Activated T-cell treated with anti-CD3 and anti-CD28 coated beads, Interleukin-2, amount 50 U/mL, for 72 hours (primary cell): ENCODE measurements around the gene ZFYVE21. TPM values are rescaled to one million over a fixed set of nuclear protein-coding genes. Genes with fewer than 3 reads are reported as not detected.
"Not testable (repeated sequence)": the region's sequence is repeated elsewhere in the genome, so short reads cannot be mapped to it uniquely, and the experiment has no call there.

Source experiments
- ATAC-seq, 2 donors: fragments of 150-1000 bp; cut with Tn5 transposase; replicated peaks in 1 of 2; 2 replicates each; pipeline ENCODE4 v1.10.0; 2021; ENCODE audit warnings: moderate library complexity in 2 of 2, mild to moderate bottlenecking in 1 of 2
- DNase-seq, 2 donors: peaks; one replicate each; pipeline ENCODE4 v3.0.0; 2021 to 2022; ENCODE audit warnings: mixed read lengths in 1 of 2
- H3K27ac Mint-ChIP-seq: one replicate; pipeline ENCODE4 v1.8.0; 2022; ENCODE audit warnings: mild to moderate bottlenecking, moderate library complexity, mixed read lengths
- H3K27me3 Mint-ChIP-seq: one replicate; pipeline ENCODE4 v1.8.0; 2022; ENCODE audit warnings: low read depth, mixed read lengths
- H3K36me3 Mint-ChIP-seq, 2 donors: one replicate each; pipeline ENCODE4 v1.8.0; 2022; ENCODE audit warnings: mixed read lengths in 2 of 2, mild to moderate bottlenecking in 1 of 2; ENCODE audit not compliant: insufficient read depth in 2 of 2
- H3K4me1 Mint-ChIP-seq: one replicate; pipeline ENCODE4 v1.8.0; 2022; ENCODE audit warnings: low read depth, mixed read lengths
- H3K4me3 Mint-ChIP-seq, 2 donors: one replicate each; pipeline ENCODE4 v1.8.0; 2022; ENCODE audit warnings: mild to moderate bottlenecking in 2 of 2, mixed read lengths in 2 of 2, moderate library complexity in 2 of 2
- H3K9me3 Mint-ChIP-seq, 2 donors: one replicate each; pipeline ENCODE4 v1.8.0; 2022; ENCODE audit warnings: mixed read lengths in 2 of 2
- total RNA-seq, 2 donors: library from RNA; stranded (reverse); gene quantifications; one replicate each; pipeline ENCODE4 v1.2.3, GENCODE V29; 2022

The ZFYVE21 gene
- total RNA-seq, 2 donors from 2014 or later = 11.6 to 15.7 TPM

DNA sequence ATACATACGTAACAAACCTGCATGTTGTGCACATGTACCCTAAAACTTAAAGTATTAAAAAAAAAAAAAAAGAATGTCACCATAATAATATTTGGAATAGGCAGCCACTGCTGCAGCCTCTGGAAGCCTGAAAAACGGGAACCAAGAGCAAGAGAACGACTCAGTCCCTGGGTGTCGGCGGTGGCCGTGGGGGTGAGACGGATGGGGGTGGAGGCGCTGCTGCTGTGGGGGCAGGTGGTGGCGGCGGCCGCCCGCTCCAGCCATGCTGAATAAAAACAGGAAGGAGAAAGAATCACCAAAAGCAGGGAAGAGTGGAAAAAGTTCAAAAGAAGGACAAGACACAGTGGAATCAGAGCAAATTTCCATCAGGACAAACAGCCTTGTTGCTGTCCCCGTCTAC is 46.9 kb downstream of the ZFYVE21 start:
- ATAC-seq (no peak), DNase-seq (no peak)
- Mint-ChIP-seq H3K27me3 (no peaks in the 10 kb centered on the region), H3K9me3 (no peaks in the 10 kb centered on the region), H3K4me1 (no peaks in the 10 kb centered on the region), H3K27ac (no peak overlapping the region), H3K4me3 (no peak overlapping the region), H3K36me3 (no peaks in the 10 kb centered on the region)

DNA sequence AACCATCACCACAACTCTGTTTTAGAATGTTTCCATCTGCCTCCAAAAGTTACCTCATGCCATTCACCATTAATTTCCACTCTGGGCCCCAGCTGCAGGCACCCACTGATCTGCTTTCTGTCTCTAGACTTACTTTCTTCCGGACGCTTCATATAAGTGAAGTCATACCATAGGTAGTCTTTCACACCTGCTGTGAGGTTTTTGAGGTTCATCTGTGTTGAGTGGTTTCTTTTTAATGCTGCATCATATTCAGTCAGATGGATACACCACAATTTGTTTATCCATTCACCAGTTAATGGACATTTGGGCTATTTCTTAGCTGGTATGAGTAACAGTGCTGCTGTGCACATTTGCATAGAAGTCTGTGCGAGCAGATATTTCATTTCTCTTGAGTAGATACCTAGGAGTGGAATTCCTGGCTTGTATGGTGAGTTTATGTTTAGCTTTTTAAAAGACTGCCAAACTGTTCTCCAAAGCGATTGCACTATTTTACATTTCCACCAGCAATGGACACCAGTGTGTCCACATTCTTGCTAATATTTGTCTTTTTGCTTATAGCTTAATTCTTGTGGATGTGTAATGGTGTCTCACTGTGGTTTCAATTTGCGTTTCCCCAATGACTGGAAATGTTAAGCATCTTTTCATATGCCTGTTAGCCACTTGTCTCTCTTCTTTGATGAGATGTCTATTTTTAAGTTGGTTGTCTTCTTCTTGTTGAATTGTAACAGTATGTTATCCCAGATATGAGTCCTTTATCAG is 48.3 kb downstream of the ZFYVE21 start:
- H3K36me3 Mint-ChIP-seq = no peaks in the 10 kb centered on the region
- DNase-seq (no peak), ATAC-seq (peak; percentile 37 to 51)
- H3K27me3 Mint-ChIP-seq = no peaks in the 10 kb centered on the region
- H3K4me3 Mint-ChIP-seq = no peak overlapping the region
- H3K4me1 Mint-ChIP-seq = no peaks in the 10 kb centered on the region
- no peak overlapping the region for H3K27ac Mint-ChIP-seq
- no peaks in the 10 kb centered on the region for H3K9me3 Mint-ChIP-seq

DNA sequence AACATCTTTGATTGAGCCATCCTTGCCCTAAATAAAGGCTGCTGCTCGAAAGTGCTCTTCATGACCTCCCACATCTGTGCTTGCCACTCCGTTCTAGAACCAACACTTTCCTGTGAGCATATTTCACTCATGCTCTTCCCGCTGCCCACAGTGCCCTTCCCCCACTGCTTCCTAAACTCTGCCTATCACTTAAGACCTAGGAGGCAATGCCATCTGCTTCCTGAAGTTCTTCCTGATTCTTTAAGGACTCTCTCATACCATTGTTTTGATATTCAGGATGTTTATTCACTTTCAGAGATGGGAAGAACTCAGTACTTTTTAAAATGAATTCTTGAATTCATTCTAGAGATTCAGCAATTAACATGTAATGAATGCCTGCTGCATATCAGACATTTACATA is 49.9 kb downstream of the ZFYVE21 start:
- ATAC-seq = no peak
- no peak overlapping the region for H3K4me3 Mint-ChIP-seq
- no peaks in the 10 kb centered on the region for H3K9me3 Mint-ChIP-seq
- no peaks in the 10 kb centered on the region for H3K4me1 Mint-ChIP-seq
- DNase-seq = no peak
- no peaks in the 10 kb centered on the region for H3K27me3 Mint-ChIP-seq
- H3K27ac Mint-ChIP-seq = no peak overlapping the region
- no peaks in the 10 kb centered on the region for H3K36me3 Mint-ChIP-seq

DNA sequence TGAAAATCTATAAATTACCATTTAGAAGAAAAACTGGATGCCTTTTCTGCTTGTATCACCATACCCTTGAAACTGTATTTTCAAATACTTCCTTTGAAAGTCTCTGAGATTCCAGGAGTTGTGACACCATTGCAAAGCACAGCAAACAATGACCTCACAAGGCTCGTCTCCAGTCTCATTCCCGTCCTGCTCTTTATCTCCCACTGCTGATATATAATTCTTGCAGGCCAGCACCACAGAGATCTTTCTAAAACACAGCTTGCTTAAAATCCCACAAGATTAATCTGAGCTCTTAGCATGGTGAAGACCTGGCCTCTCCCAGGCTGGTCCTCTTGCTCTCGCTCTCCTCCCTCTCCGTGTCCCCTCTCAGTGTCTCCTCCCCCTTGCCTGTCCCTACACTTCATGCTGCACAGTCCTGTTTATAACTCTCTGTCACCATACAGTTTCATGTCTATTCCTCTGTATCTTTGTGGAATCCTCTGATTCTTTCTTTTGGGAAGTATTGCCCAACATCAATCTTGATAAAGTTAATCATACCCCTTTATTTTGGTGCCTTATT is 51.8 kb downstream of the ZFYVE21 start:
- DNase-seq (no peak), ATAC-seq (no peak)
- Mint-ChIP-seq H3K27ac (no peak overlapping the region), H3K36me3 (no peaks in the 10 kb centered on the region), H3K27me3 (no peaks in the 10 kb centered on the region), H3K4me3 (no peak overlapping the region), H3K4me1 (no peaks in the 10 kb centered on the region), H3K9me3 (peaks cover 0 to 2% of the 10 kb centered on the region in 2 donors)

DNA sequence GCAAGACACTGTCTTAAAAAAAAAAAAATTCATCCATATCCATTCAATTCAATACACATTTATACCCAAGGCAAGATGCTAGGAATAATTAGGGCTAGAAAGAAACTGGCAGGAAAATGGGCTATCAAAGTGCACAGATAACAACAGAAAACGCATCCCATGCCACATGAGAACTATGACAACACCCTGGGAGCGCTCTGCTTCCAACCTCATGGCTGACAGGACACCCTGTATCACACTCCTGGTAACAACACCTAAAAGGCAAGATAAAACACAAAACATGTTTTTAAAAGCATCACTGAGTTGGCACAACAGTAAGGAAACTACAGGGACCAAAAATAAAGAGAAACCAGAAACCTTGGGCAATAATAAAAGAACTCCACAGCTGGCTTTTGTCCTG is 54.9 kb downstream of the ZFYVE21 start:
- H3K9me3 Mint-ChIP-seq = peaks cover 0 to 2% of the 10 kb centered on the region in 2 donors
- no peaks in the 10 kb centered on the region for H3K36me3 Mint-ChIP-seq
- H3K4me3 Mint-ChIP-seq = no peak overlapping the region
- ATAC-seq = no peak
- H3K27me3 Mint-ChIP-seq = no peaks in the 10 kb centered on the region
- no peak overlapping the region for H3K27ac Mint-ChIP-seq
- no peak for DNase-seq
- no peaks in the 10 kb centered on the region for H3K4me1 Mint-ChIP-seq

- ATAC-seq = no peak
- H3K9me3 Mint-ChIP-seq = peaks cover 0 to 2% of the 10 kb centered on the region in 2 donors
These were observed 55.3 kb downstream of the ZFYVE21 start for GRCh38 chr14:103770902-103771301.

GRCh38 chr14:103772078-103772712 is 56.6 kb downstream of the ZFYVE21 start:
- Mint-ChIP-seq H3K36me3 (no peaks in the 10 kb centered on the region), H3K27ac (peak overlapping the region; percentile 51), H3K4me1 (no peaks in the 10 kb centered on the region), H3K4me3 (no peak overlapping the region), H3K27me3 (no peaks in the 10 kb centered on the region), H3K9me3 (peaks cover 0 to 2% of the 10 kb centered on the region in 2 donors)
- DNase-seq = no peak
- no peak for ATAC-seq

More at GRCh38 chr14:103770902-103771301, 55.3 kb downstream of the ZFYVE21 start:
- H3K27ac Mint-ChIP-seq = no peak overlapping the region
- no peak overlapping the region for H3K4me3 Mint-ChIP-seq
- no peaks in the 10 kb centered on the region for H3K4me1 Mint-ChIP-seq
- H3K36me3 Mint-ChIP-seq = no peaks in the 10 kb centered on the region
- no peaks in the 10 kb centered on the region for H3K27me3 Mint-ChIP-seq
- no peak for DNase-seq

DNA sequence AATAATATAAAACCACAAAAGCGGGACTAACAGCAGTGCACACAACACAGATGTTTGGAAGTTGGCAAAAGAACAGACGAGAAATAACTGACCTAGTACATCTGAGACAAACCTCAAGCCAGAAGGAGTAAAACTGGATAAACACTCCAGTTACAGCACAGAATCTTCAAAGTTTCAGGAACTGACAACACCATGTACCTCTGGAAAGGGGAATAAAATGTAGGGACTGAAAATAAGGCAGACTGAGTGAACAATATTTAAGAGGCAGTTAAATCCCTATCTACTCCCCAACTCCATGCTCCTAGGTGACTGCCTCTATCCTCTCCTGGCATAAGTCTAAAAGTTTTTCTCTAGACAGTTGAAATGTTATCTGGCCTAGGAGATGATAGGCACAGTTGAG is 57.9 kb downstream of the ZFYVE21 start:
- Mint-ChIP-seq H3K27ac (no peak overlapping the region), H3K36me3 (peaks cover 0 to under 1% of the 10 kb centered on the region in 2 donors), H3K27me3 (no peaks in the 10 kb centered on the region), H3K4me1 (no peaks in the 10 kb centered on the region), H3K4me3 (no peak overlapping the region), H3K9me3 (peaks cover 0 to 2% of the 10 kb centered on the region in 2 donors)
- DNase-seq (no peak), ATAC-seq (no peak)

GRCh38 chr14:103775506-103775905 is 59.9 kb downstream of the ZFYVE21 start:
- peaks cover 0 to 2% of the 10 kb centered on the region in 2 donors for H3K36me3 Mint-ChIP-seq

GRCh38 chr14:103776319-103776718 is 60.7 kb downstream of the ZFYVE21 start:
- DNase-seq, H3K27me3 Mint-ChIP-seq, ATAC-seq, H3K27ac Mint-ChIP-seq, H3K9me3 Mint-ChIP-seq, H3K4me1 Mint-ChIP-seq, H3K4me3 Mint-ChIP-seq, H3K36me3 Mint-ChIP-seq: not testable (repeated sequence)

More at GRCh38 chr14:103775506-103775905, 59.9 kb downstream of the ZFYVE21 start:
- ATAC-seq = no peak
- no peaks in the 10 kb centered on the region for H3K4me1 Mint-ChIP-seq
- H3K9me3 Mint-ChIP-seq = peaks cover 0 to 2% of the 10 kb centered on the region in 2 donors
- no peaks in the 10 kb centered on the region for H3K27me3 Mint-ChIP-seq
- no peak overlapping the region for H3K4me3 Mint-ChIP-seq
- no peak for DNase-seq
- no peak overlapping the region for H3K27ac Mint-ChIP-seq

- Mint-ChIP-seq H3K27me3 (no peaks in the 10 kb centered on the region), H3K4me1 (no peaks in the 10 kb centered on the region), H3K9me3 (no peaks in the 10 kb centered on the region), H3K4me3 (no peak overlapping the region), H3K27ac (no peak overlapping the region), H3K36me3 (peaks cover 0 to 2% of the 10 kb centered on the region in 2 donors)
- DNase-seq (no peak), ATAC-seq (no peak)
These were observed 66.8 kb downstream of the ZFYVE21 start for GRCh38 chr14:103782376-103782775.
